NCI-H2227 (cell line): Measurements from ENCODE around the gene PARP8.

Experiments used
- DNase-seq: peaks from one replicate; lab custom pipeline; 2025; ENCODE audit not compliant: unreplicated experiment; lab: John Stamatoyannopoulos, UW

PARP8 gene

DNA sequence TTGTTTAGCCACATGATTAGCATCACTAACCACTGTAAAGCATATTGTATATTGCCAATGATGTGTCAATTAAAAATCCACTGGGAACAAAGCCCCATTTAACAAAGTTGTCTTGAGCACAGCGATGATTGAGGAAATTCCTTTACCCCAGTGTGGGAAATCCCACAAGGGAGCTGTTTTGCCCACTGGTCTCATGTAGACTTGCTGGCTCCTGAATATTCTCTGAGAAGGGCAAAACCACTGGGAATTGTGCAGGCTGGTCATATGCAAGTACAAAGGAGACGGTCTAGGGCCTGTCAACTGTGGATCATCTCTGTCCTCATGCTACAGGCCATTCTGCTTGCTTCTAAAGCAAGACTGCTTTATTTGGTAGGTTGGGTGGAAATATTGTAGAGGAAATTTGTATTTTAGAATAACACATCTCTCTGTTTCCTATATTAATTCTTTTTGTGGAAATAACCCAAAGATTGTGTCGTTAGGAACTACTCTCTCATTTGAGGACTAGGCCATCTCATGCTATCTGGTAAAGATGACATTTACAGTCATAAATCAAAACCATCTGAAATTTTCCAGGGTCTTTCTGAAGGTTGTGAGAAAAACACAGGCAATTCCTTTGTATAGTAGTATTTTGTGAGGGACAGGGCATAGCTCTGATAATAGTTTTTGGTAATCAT, 60.2 kb downstream of the PARP8 start:
- DNase-seq = no peak

DNA sequence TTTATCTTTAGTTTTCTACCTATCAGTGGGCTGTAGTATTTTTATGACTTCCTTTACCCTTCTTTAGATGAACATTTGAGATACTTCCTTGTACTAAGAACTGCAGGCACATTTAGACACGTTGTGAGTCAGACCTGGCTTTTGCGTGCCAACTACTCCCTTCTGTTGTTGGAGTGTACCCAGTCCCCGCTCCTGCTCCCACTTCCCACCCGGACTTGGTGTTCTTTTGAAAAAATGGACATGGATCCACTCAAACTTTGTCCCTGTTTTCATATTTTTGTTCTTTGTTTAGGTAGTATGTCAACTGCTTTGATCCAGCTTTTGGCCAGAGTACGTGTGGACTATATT, 60.7 kb downstream of the PARP8 start:
- DNase-seq = no peak

DNA sequence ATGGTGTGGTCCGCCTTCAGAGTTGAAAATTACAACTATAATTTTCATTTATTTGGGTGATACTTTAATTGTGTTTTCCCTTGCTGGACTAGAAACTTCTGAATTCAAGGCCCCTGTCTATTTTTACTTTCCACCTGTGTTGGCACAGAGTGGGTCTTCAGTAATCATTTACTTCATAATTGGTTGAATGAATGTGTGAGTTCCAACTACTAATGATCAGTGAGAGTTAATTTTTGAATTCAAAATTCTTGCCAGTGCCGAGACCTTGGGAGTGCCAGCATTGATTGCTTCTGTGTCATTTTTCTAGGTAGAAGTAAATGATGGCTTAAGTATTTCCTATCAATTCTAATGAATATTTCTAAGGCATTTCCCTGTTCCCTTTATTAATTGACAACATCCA, 61.4 kb downstream of the PARP8 start:
- no peak for DNase-seq

DNA sequence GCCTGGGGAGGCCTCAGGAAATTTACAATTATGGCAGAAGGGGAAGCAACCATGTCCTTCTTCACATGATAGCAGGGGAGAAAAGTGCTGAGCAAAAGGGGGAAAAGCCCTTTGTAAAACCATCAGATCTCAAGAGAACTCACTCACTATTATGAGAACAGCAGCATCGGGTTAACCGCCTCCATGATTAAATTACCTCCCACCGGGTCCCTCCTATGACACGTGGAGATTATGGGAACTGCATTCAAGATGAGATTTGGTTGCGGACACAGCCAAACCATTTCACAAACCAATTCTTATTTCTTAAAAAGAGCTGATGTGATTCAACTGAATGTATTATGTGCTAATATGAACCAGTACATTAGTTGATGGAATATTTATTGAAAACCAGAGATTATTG, 63.9 kb downstream of the PARP8 start:
- no peak for DNase-seq

DNA sequence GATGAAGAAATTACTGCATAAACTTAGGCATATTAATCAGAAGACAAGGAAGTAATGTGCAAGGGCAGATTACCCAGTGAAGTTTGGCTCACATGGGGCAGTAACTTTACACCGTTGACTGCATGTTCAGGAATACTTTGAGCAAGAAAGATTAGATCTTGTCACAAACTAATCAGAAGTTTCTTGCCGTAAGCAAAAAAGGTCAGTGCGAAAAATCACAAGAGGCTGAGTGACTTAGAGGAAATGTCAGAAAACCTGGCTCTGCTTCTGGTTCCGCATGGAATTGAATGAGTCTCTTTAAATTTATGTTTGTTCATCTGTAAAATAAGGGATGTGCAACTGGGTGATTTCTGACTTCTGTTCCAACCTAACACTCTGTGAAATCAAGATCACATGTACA, 64.4 kb downstream of the PARP8 start:
- no peak for DNase-seq

DNA sequence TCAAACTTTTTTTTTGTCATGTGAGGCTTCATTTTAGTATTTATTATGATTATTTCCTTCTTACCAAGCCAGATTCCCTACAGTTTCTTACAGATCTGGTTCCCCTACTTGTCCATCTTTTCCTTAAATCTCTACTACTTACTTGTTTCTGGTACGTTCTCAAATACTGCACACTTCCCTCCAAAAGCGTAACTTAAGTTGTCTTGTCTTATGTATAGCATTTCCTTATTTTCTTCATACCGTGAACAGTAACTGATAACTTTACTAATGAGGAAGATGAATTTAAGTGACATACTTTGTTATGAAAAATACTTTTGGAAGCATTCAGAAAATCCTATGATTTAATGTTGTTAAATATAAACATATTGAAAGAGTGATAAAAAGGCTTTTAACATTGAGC, 67.3 kb downstream of the PARP8 start:
- DNase-seq = no peak

DNA sequence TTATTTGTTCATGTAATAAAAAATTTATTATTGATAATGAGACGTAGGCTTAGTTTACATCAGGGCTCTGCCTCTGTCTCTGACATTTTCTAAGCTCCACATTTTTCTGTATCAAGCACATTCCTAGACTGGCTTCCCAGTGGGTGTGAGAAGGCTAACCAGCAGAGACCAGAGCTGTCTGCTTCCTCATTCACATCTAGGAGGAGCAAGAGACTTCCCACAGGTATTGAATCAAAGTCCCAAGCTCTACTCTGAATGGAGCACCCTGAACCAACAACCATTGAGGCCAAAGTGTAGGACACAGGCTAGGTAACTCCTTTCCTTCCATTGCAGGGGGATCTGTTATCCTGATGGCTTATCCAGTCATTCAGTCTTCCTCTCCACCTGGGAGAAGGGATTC, 72.4 kb downstream of the PARP8 start:
- no peak for DNase-seq

DNA sequence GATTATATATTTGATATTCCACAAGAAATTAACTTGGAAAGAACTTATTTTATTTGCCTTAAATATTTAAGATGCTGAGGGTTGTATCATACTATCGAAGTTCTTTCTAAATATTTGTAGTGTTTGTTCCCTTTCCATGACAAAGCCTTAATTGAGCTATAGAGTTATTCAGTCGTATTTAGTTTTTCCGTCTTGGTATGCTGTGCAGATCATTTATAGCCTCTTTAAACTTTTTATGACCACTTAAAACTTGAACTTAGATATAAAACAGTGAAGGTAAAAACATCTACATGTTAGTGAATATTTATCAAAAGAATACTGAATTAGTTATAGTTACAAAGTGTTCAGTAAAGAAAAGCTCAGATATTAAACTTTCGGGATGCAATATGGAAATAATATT, 74.4 kb downstream of the PARP8 start:
- no peak for DNase-seq

DNA sequence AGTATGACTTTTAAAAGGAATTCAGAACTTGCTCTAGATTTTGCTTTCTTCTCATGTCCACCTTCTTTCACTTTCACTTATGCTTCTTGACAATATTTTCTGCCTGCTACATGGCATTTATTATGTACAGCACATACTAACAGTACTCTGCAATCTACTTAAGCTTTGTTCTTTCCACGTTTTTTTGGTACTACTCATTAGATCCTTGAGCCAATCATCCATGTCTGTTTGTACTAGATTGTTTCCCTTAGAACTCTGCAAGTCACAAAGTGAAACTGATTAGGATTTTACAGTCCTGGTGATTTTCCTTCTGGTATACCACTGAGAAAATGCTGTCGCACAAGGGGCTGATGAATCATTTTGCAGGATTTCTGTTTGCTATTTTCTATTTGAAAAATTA, 78.3 kb downstream of the PARP8 start:
- no peak for DNase-seq

DNA sequence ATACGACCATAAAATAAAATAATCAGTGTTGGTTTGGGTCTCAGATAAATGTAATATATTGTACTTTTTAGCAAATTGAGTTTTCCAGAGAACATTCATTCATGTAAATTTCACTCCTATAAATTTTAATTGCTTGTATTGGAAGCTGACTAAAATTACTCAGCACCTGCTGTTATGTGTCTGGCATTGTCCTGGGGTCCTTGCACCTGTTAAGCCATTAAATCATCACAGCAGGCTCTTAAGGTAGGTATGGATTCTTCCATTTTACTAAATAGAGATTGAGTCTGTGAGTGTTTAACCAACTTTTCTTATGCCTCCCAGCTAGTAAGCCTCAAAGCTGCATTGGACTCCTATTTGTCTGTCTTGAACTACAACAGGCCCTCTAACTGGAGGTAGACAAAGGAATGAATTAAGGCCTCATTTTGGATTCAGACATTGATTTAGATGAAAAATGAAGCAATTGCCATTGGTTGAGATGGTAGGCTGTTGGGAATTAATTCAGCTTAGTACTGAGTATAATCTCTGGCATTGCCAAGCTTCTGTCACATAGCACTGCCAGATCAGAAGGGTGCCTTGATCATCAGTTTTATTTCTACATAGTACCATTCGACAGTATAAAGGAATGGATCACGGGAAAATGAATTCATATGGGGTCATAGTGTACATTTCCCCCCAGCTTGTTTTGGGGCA, 78.9 kb downstream of the PARP8 start:
- no peak for DNase-seq

DNA sequence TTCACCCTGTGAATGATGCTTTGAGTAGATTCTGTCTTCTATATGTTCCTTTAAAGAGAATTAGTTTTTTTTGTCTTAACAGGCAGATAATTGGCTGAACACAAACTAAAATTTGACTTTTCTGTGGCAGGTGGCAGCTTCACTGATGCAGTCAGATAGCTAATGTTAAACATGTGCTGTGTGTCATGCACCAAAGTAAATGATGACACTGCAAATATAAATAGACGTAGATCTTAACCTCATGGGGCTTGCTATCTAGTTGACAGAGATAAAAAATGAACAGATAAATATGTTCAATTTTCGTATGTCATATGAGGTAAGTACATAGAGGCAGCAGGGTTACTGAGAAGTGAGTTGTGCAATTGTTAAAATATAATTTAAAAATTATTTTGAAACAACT, 82.7 kb downstream of the PARP8 start:
- DNase-seq = no peak

DNA sequence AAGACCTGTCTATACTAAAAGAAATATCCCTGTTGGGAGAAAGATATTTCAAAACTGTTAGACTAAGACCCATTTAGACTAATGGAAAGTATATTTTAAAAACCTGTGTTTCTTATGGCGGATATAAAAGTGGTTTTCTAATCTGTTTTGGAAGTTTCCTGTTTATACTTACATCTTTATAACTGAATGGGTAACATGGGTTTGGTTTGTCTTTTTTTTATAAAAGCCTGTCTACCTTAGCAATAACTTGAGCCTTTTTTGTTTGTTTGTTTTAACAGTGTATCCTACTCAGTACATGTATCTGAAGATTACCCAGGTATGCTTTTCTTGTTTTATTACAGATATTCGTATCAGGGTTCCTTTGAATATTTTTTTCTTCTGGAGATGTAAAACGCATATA, 83.4 kb downstream of the PARP8 start:
- no peak for DNase-seq

DNA sequence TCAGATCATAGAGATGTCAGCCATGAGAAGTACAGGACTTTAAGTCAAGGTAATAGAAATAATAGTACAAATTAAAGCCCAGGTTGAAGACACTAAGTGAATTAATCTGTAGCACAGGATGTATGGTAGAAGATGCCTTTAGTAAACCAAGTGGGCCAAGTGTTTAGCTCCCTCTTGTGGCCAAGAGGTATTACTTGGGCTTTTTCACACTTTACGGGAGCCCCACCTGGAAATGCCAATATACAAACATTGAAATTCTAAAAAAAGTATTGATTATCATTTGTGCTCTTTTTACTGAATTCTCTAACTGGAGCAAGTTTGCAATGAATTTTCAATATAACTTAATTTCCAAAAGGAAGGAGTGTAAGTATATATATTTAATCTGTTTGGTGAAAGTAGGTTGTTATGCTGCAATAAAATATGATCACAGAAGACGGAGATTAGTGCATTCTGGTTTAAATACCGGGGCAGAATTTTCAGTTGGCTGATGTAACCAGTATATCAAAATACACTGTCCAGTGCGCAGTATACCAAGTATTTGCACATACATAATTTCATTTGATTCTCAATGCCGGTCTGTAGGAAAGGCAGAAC, 84.7 kb downstream of the PARP8 start:
- DNase-seq = peak; percentile 36

DNA sequence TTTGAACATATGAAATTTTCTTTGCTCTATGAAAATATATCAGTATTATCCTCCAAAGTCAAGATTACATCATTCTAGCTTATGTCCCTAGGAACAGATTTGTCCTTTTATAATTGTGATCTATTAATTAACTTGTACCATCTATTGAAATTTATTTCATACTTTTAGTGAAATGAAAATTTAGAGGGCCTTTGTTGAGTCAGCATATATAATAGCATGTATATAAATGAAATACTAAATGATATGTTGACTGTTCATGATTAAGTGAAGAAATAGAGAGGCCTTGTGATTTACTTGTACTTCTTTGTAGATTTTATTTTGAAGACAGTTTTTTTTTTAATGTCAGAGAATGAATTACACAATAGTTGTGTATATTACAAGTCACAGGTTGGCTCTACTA, 86.4 kb downstream of the PARP8 start:
- no peak for DNase-seq

DNA sequence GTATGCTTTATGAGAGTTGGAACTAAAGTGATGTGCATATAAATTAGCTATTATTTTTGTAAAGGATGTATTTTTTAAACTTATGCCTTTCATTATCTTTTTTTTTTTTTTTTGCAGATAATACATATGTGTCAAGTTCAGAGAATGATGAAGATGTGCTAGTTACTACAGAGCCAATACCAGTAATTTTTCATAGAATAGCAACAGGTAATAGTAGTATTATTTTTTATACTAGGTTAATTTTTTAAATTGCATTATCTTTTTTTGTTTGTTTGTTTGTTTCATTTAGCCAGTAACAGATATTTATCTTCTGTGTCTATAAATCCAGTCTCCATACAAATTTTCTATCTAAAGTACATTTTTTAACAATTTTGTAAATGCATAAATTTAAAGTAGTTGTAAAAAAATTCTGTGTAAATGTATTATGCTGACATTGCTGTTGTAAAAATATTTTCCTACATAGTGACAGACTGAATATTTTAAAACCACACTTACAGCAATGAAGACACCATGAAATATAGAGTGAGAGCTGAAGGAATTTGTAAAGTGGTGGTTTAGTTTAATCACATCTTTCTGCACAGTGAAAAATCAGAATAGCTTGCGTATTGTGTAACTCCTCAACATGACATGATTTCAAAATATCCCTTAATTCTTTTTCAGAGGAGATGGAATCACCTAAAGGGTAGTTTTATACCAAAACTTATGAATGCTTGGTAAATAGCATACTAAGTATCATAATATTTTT, 93.3 kb downstream of the PARP8 start:
- DNase-seq = no peak

DNA sequence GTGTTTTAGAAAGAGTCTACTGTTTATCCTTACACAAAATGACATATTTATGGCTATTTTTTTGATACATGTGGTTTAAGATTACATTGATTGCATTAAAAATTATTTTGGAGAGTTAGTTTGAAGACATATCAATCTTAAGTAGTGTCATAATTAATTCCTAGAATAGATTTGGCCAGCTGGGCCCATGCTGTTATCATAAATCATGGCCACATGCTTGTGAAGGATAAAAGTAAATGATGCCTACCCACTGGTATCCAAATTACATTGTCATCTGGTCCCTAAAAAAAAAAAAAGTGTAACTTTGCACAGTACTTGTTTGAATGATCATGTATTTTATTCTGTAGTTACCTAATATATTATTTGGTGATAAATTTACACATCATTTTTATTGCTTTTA, 96.9 kb downstream of the PARP8 start:
- DNase-seq = no peak

DNA sequence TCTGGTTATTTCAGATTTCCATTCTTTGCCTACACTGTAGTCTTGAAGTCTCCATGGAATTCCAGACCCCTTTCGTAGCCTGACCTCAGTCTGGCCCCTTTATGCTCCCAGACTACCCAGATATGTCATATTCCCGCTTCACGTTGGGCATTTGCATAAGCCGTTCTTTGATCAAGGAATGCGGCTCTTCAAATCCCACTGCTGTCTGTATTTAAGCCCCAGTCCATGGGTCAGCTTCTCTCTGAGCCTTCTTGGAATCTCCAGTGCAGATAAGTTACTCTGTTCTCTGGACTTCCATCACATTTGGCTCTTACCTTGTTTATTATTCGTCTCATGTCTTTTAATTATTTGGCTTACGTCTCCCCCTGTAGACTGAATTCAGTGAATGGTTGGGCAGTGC, 97.4 kb downstream of the PARP8 start:
- DNase-seq = no peak

DNA sequence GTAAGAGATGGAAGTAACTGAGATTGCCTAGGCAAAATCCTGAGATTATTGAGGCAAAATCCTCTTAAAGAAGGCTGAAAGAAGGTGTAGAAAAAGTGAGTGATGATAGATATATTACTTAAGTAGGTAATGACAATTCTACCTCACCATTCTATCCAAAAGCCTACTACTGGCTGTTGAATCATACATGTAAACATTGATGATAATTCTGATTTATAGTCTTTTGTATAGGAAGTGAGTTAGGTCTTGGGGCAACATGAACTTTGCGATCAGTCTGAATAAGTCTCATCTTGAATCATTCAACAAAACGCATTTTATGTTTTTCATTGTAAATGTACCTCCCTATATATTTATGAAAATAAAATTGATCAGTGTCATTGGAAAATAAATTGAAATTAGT, 99.6 kb downstream of the PARP8 start:
- DNase-seq = no peak

DNA sequence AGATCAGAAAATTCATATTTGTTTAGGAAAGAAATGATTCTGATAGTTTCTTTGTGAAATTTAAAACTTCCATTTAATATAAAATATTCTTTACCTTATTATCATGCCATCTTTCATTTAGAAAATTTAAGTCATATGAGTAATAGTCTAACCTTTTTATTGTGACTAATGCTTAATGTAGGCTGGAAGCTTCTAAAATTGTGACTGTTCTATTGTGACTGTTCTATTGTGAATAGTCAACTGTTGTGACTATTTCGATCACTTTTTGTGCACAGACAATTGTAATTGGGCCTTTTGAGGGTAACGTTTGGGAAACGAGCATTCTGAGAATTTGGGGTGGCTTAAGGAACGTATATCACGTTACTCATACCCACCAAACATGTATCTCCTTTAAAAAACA, 100.0 kb downstream of the PARP8 start:
- no peak for DNase-seq

DNA sequence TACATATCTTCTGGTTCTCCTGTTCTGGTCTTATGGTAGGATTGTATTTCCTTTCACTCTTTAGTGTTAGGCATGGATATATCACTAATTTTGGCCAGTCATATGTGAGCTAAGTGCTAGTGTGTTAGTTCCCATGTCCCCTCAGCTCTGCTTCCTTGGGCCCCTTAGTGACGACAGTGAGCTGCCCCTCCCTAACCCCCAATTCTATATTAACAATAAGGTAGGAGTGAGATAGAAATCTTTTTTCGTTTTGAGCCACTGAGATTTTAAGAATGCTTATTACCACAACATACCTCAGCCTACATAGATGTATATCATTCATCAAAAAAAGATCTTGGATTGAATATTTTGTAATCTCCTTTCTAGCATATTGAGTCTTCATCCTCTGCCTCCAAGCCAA, 100.5 kb downstream of the PARP8 start:
- no peak for DNase-seq

DNA sequence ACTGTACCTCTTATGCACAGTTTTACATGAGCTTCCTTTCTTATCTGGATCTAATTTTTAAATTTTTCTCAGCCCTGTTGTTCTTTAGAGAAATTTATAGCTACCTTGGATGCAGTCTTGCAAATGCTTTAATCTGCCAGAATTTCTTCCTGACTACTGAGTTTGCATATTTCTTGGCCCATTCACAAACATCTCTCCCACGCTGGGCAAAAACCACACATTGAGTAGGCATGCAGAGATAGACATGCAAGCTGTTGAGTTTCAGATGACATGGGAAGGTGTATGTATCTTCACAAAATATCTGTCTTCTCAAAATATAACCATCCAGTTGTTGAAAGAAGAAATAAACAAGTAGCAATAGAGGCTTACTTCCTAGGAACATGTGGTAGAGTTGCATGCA, 101.2 kb downstream of the PARP8 start:
- DNase-seq = no peak

DNA sequence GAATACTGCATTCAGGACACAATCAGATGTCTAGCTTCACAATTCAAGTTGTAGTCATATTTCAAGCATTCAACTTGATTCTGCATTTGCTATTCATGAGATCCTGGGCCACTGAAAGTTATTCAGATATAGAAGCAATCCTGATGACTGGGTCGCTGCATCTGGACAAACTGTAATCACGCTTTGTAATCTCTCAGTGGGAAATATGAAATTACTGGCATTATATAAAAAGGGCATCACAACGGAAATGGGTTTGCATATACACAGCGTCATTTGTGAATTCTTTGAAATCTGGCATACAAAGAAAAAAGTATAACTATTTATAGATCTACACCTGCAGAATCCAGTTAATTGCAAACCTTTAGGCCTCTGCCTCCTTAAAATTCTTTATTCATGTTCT, 102.2 kb downstream of the PARP8 start:
- DNase-seq = no peak
